DMS 273 treated with DMSO at 0.1 percent for 48 hours (cell line): ENCODE measurements around the gene ACTR5.
A peak's percentile ranks its signal among the peaks of the same experiment; 100 is the strongest.

ENCODE experiments used
- DNase-seq: peaks from one replicate; lab custom pipeline; 2025; lab: John Stamatoyannopoulos, UW

The ACTR5 gene

GRCh38 chr20:38748097-38748860 lies at the start of gene ACTR5:
TSS of gene ACTR5 (plus strand) at chr20:38748460. CDS start at chr20:38748479, 19 bp downstream.
- DNase-seq, result peak; percentile 83

DNA sequence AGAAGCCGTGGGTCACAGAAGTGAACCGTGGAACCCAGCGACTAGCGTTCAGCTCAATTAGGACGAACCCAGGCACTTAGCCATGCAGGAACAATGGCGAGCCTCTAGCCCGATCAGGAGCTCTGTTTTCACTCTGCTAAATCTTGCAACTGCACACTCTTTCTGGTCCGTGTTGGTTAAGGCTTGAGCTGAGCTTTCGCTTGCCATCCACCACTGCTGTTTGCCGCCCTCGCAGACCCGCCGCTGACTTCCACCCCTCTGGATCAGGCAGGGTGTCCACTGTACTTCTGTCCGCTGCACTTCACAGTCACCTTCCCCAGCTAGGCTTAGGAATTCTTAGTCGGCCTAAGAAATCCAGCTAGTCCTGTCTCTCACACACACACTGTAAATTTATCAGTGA lies 49.7 kb upstream of the ACTR5 start:
- no peak for DNase-seq

- DNase-seq, result no peak
These were observed 48.1 kb upstream of the ACTR5 start for GRCh38 chr20:38700141-38700540.

GRCh38 chr20:38700926-38701325 lies 47.3 kb upstream of the ACTR5 start:
- no peak for DNase-seq

- no peak for DNase-seq
These were observed 44.7 kb upstream of the ACTR5 start for GRCh38 chr20:38703526-38703925.

- no peak for DNase-seq
These were observed 44.1 kb upstream of the ACTR5 start for GRCh38 chr20:38704136-38704535.

DNA sequence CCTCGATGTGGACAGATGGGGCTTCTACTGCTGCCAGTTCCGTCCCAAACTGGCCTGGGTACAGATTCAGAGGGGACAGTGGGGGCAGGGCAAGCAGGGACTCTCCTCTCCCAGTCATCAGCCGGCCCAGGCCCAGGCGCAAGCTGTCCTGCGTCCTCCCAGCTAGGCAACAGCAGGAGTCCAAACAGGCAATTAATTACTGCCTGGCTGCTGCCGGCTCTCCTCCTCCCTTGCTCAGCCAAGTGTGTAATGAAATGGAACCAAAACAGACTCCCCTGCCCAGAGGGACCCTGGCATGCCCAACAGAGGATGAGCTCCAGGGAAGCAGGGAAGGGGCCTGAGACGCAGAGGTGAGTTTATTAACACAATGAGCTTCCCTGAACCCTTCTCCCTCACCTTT lies 41.8 kb upstream of the ACTR5 start:
- peak; percentile 24 for DNase-seq

DNA sequence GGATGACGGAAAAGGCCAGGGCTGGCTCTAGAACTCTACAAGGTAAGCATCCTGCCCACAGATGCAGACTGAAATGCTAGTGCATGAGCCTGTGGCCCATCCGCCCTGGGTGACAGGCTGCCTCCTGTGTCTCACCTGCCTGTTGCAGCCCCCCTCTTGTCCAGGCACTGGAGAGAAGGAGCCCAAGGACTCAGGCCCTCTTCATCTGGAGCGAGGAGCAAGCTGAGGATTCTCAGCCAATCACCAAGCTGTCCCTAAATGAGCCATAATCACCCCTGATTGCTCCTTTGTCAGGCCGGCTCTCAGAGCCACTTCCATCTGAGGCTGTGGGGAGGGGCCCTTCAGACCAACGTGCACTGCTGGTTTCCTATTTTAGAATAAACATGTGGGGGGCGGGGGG lies 34.0 kb upstream of the ACTR5 start:
- no peak for DNase-seq

GRCh38 chr20:38715646-38716045 lies 32.6 kb upstream of the ACTR5 start:
- DNase-seq, result no peak

GRCh38 chr20:38722683-38723016 lies 25.6 kb upstream of the ACTR5 start:
- no peak for DNase-seq

DNA sequence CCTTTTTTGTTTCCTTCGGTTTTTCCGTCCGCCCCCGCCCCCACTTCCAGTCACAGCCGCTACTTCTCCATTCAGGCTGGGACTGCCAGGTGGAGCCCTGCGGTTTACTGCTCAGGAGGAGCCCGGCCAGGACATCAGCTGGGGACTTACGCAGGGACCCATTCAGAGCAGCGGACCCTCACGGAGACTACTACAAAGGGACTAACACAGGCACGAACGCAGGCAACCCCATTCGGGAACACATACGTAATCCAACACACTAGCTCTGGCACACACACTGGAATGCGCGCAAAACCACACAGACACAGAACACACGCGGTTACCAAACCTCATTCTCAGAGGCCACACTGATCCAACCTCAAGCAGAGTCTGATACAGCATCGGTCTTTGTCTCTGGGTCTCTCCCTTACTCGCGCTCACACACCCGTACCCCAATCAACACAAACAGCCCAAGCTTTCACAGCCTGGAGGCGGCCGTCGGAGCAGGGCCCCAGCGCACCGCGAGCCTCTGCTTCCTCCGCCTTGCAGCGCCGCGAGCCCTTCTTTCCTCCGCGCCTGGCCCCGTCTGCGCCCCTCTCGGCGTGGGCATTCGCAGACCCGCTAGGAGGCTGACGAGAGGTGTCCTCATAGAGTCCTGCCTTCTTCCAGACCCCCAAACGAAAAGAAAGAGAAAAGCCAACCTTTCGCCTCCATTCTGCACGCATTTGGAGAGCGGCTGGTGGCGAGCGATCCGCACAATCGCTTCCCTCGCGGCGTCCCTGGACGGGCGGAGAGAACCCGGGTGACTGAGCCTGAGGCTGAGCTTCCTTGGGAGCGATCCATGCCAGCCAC lies 25.0 kb upstream of the ACTR5 start:
- no peak for DNase-seq

DNA sequence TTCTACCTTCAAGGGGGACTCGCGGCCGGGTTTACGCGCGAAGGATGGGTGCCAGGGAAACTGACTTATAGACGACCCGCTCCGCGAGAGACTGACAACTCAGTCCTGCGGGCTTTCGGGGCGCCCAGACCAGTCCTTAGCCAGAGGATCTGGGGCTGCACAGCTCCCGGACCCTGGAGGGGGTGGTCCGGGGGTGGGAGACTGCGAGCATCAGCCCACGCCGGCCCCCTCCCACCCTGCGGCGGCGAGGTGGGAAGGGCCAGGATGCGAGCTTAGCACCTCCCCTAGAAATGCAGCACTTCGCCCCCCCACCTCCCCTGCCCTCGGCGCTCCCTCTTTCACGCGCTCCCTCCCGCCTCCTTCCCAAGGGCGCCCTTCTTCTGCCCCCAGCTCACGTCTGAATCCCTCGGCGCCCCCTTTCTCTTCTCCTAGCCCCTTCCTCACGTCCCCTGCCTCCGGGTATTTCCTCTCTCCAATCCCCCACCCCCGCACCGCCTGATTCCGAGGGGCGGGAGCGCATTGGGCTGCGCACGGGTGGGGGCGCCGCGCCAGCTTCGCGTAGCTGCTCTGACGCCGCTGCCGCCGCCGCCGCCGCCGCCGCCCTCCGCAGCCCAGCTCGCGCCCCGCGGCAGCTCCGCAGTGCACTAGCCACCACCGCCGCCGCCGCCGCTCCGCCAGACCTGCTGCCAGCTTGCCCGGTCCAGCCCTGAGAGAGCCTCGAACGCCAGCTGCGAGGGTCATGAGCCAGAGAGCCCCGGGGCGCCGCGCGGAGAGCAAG lies 24.2 kb upstream of the ACTR5 start, which contains the start of gene SLC32A1:
TSS of gene SLC32A1 (plus strand) at position 639 of the 778 bp plus-strand sequence. CDS start 239 bp downstream, outside the sequence.
- no peak for DNase-seq

DNA sequence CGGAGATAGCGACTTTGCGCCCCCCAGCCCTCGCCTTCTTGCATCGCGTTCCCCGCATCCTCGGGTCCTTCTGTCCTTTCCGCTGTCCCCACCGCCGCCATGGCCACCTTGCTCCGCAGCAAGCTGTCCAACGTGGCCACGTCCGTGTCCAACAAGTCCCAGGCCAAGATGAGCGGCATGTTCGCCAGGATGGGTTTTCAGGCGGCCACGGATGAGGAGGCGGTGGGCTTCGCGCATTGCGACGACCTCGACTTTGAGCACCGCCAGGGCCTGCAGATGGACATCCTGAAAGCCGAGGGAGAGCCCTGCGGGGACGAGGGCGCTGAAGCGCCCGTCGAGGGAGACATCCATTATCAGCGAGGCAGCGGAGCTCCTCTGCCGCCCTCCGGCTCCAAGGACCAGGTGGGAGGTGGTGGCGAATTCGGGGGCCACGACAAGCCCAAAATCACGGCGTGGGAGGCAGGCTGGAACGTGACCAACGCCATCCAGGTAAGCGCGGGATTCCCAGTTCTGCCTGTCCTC lies 23.6 kb upstream of the ACTR5 start:
- DNase-seq, result no peak

DNA sequence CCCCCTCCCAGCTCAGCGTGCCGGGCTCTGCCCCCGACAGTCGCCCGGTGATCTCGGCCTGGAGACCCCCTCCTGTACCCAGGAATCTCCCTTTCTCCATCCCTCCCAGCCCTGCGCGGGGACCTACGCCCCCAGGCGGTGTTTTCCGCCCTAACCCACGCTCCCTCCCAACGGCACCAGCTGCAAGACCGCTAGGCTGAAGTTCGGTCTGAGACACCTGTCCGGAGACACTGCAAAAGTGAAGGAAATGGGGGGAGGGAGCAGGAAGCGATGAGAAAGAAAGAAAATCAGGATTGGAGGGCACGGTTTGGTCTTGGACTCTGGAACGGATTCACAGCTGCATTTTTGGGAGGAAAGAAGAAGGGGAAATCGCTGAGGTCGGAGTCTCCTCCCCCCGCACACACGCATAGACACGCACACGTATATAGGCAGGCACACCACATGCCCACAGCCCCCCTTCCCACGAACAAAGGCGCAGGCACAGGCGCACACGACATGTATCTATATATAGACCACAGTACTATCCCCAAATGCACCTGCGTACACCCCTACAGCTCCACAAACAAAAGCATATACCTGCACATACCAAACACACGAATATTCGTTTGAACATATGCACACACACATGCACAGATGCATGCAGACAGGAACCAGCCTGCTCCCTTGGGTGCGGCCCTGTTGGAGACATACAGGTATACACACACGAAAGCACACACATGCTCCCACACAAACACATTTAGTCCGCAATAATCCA lies 22.9 kb upstream of the ACTR5 start:
- no peak for DNase-seq

GRCh38 chr20:38725931-38726803 lies 22.1 kb upstream of the ACTR5 start:
- DNase-seq, result peak; percentile 62

DNA sequence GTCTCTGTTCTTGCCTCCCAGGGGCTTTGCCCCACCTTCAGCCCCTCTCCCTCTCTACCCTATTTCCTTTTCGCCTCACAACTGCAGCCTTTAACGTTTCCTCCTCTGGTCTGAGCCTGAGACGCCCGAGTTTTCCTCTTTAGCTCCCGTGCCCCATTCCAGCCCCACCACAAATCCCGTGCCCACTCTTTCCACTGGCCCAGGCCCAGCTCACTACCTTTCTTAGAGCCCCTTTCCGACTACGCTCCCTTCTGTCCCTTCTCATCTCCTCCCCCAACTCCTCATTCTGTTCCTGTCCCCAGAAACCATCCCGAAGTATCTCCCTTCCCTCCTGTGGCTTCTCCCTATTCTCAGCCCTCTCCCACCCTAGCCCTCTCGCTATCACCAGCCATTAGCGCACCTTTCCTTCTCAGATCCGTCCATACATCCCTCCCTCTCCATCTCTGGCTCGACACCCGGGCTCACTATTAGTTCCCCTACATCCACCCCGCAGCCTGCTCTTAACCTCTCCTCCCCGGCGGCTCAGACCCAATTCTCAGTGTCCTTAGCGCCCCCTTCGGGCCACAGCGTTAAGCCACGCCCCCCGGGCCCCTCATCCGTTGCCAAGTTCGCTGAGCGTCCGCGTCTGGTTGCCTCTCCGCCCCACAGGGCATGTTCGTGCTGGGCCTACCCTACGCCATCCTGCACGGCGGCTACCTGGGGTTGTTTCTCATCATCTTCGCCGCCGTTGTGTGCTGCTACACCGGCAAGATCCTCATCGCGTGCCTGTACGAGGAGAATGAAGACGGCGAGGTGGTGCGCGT lies 21.3 kb upstream of the ACTR5 start:
- DNase-seq, result no peak

DNA sequence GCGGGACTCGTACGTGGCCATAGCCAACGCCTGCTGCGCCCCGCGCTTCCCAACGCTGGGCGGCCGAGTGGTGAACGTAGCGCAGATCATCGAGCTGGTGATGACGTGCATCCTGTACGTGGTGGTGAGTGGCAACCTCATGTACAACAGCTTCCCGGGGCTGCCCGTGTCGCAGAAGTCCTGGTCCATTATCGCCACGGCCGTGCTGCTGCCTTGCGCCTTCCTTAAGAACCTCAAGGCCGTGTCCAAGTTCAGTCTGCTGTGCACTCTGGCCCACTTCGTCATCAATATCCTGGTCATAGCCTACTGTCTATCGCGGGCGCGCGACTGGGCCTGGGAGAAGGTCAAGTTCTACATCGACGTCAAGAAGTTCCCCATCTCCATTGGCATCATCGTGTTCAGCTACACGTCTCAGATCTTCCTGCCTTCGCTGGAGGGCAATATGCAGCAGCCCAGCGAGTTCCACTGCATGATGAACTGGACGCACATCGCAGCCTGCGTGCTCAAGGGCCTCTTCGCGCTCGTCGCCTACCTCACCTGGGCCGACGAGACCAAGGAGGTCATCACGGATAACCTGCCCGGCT lies 20.6 kb upstream of the ACTR5 start:
- DNase-seq, result no peak

- no peak for DNase-seq
These were observed 20.0 kb upstream of the ACTR5 start for GRCh38 chr20:38728191-38728781.
